ENCODE results near the gene PDE8B. TPM values are rescaled to one million over a fixed set of nuclear protein-coding genes. Genes with fewer than 3 reads are reported as not detected.

Gene PDE8B
- total RNA-seq, 1 donor from 2014 or later = 4.9 TPM

- ATAC-seq (no peak), DNase-seq (no peak)
- Histone ChIP-seq H3K4me3 (no peak overlapping the region), H3K27me3 (no peaks in the 10 kb centered on the region), H3K36me3 (no peaks in the 10 kb centered on the region), H3K27ac (no peak overlapping the region), H3K4me1 (no peaks in the 10 kb centered on the region), H3K9me3 (no peaks in the 10 kb centered on the region)
- TF ChIP-seq CTCF (IDR thresholded peaks at IDR 0.05) = no peak
- intact Hi-C loops (cut with DNase I) = no loop called here
Observed at GRCh38 chr5:77353251-77353650, 142.8 kb downstream of the PDE8B start.

- no peak overlapping the region for H3K4me3 ChIP-seq
- H3K27ac ChIP-seq = no peak overlapping the region
- intact Hi-C loops (cut with DNase I) = no loop called here
- no peak for TF ChIP-seq CTCF (IDR thresholded peaks at IDR 0.05)
- no peaks in the 10 kb centered on the region for H3K27me3 ChIP-seq
- H3K4me1 ChIP-seq = no peaks in the 10 kb centered on the region
- H3K9me3 ChIP-seq = no peaks in the 10 kb centered on the region
- DNase-seq (no peak), ATAC-seq (no peak)
- H3K36me3 ChIP-seq = no peaks in the 10 kb centered on the region
Observed at GRCh38 chr5:77354454-77354853, 144.0 kb downstream of the PDE8B start.

- intact Hi-C loops (cut with DNase I) = no loop called here
- H3K4me1 ChIP-seq = no peaks in the 10 kb centered on the region
Observed at GRCh38 chr5:77355080-77355479, 144.6 kb downstream of the PDE8B start.

GRCh38 chr5:77355751-77356150 is 145.3 kb downstream of the PDE8B start:
- ATAC-seq (no peak), DNase-seq (no peak)
- intact Hi-C loops (cut with DNase I) = no loop called here
- no peaks in the 10 kb centered on the region for H3K9me3 ChIP-seq
- H3K4me1 ChIP-seq = no peaks in the 10 kb centered on the region
- H3K4me3 ChIP-seq = no peak overlapping the region
- no peaks in the 10 kb centered on the region for H3K36me3 ChIP-seq
- no peaks in the 10 kb centered on the region for H3K27me3 ChIP-seq
- TF ChIP-seq CTCF (IDR thresholded peaks at IDR 0.05) = no peak
- no peak overlapping the region for H3K27ac ChIP-seq

More at GRCh38 chr5:77355080-77355479, 144.6 kb downstream of the PDE8B start:
- DNase-seq = no peak
- no peaks in the 10 kb centered on the region for H3K27me3 ChIP-seq
- no peaks in the 10 kb centered on the region for H3K9me3 ChIP-seq
- no peaks in the 10 kb centered on the region for H3K36me3 ChIP-seq
- H3K4me3 ChIP-seq = no peak overlapping the region
- H3K27ac ChIP-seq = no peak overlapping the region
- no peak for TF ChIP-seq CTCF (IDR thresholded peaks at IDR 0.05)
- no peak for ATAC-seq

- no peak overlapping the region for H3K27ac ChIP-seq
- ATAC-seq (no peak), DNase-seq (no peak)
- H3K9me3 ChIP-seq = no peaks in the 10 kb centered on the region
- no peaks in the 10 kb centered on the region for H3K36me3 ChIP-seq
- TF ChIP-seq CTCF (IDR thresholded peaks at IDR 0.05) = no peak
- H3K4me3 ChIP-seq = no peak overlapping the region
- H3K27me3 ChIP-seq = no peaks in the 10 kb centered on the region
- H3K4me1 ChIP-seq = no peaks in the 10 kb centered on the region
- intact Hi-C loops (cut with DNase I) = no loop called here
Observed at GRCh38 chr5:77356740-77357139, 146.3 kb downstream of the PDE8B start.
